HG02678 (cell line): Measurements from ENCODE around the gene SAA2.
"Not testable (repeated sequence)": the region's sequence is repeated elsewhere in the genome, so short reads cannot be mapped to it uniquely, and the experiment has no call there.

Experiments
- ATAC-seq: cut with Tn5 transposase; IDR thresholded peaks from one replicate; pipeline ENCODE4 v1.9.1; 2021; ENCODE audit warnings: mild to moderate bottlenecking, moderate library complexity; ENCODE audit not compliant: unreplicated experiment

Gene SAA2

DNA sequence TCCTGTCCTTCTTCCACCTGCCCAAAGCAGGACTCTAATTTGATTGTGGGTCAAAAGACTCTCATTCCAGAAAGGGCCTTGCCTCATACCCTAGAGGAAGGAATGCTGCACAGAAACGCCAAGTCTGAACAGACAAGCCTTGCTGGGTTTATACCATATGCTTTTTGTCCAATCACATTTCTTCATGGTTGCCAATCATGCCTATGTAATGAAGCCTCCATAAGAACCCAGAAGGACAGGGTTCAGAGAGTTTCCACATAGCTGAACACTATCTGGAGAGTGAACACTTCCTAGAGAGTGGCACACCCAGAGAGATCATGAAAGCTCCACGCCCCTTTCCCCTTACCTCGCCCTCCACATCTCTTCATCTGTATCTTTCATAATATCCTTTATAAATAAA lies 4.8 kb upstream of the SAA2 start:
- no peak for ATAC-seq

DNA sequence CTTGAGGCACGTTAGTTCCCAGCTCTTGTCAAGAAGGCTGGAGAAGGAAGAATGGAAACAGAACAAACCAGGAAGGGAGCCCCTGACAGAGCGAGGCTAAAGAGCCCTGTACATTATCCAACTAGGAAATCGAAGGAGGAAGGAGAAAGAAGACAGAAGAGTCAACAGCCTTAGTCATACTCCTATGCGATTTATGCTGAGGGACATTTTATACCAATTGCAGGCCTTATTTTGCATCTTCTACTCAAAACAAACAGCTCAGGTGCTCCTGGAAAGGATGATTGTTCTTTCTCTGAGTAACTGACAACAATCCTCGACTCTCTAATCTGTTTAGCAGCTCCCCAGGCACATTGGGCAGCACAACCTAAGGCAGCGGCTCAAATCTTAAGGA lies 1.3 kb downstream of the SAA2 start:
- not testable (repeated sequence) for ATAC-seq

DNA sequence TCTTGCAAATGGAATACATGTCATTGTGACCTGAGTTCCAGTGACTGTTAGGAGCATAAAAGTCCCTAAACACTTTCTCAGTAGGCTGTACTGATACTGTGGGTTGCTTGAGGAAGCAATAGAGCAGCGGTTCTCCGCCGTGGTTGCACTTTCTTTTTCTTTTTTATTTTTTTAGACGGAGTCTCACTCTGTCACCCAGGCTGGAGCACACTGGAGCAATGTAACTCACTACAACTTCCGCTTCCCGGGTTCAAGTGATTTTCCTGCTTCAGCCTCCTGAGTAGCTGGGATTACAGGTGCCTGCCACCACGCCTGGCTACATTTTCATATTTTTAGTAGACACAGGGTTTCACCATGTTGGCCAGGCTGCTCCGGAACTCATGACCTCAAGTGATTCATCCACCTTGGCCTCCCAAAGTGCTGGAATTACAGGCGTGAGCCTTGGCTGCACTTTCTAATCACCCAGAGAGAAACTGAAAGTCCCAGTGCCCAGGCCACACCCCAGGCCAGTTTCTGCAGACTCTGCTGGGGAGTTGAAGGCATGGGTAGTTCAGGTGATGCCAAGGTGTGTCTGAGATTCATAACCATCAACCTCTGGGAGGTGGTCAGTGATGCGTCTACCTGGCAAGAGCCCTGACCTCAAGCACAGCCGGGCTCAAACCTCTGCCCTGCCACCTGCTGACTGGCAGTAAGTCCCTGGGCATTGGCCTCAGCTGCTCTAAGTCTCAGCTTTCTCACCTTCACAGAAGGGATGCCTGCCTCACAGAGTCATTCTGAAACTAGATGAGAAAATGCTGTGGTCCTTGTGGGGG lies 1.9 kb downstream of the SAA2 start:
- ATAC-seq, result peak; percentile 80

DNA sequence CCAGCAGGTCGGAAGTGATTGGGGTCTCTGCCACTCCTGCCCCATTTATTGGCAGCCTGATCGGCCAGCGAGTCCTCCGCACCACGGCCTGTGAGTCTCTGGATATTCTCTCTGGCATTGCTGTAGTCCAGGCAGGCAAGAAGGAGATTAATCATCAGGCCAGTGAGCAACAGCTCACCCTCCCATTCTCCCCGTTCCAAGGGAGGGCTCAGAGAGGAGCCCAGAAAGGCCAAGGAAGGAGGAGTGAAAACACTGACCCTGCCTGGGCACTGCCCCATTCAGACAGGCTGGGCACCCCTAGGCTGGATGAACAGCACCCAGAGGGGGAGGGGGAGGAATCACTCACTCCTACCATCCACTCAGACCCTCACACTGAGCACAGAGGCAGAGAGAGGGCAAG lies 3.1 kb downstream of the SAA2 start:
- no peak for ATAC-seq

DNA sequence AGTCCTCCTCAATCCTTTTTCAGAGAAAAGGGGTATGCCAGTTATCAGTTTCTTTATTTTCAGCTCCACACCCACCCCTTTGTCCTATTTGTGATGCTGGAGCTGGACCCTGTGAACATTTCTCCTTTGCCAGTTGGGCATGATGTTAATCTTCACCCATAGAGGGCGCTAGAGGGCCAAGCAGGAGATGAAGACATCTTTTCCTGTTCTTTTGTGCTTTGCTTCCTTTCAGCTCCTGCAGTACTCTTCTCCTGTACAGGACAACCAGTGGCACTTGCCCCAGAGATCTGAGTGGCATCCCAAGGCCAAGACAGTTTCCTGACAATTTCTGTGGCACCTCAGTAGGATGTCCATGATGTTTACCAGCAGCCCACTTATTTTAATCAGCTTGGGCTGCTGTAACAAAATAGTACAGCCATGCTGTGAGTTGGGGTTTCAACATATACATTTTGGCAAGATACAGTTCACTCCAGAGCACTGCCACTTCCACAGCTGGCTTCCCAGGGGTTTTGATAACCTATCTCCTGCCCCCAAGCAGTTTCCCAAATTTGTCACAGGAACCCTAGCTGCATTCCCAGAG lies 4.6 kb downstream of the SAA2 start:
- no peak for ATAC-seq

DNA sequence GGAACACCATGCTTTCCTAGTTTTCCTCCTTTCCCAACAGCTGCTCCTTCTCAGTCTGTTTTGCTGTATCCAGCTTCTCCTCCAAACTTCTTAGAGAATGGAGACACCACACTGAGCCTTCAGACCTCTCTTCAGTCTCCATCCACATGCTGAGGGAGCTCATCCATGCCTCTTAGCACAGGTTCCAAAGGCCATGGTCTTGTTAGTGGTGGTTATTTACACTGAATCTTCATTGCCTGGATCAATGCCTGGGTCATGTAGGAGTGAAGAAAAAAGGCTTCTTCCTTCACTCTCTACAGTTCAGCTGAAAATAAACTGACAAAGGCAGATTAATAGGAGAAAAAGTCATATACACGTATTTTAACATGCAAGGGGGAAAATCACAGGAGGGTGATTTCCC lies 8.8 kb downstream of the SAA2 start:
- ATAC-seq, result no peak

DNA sequence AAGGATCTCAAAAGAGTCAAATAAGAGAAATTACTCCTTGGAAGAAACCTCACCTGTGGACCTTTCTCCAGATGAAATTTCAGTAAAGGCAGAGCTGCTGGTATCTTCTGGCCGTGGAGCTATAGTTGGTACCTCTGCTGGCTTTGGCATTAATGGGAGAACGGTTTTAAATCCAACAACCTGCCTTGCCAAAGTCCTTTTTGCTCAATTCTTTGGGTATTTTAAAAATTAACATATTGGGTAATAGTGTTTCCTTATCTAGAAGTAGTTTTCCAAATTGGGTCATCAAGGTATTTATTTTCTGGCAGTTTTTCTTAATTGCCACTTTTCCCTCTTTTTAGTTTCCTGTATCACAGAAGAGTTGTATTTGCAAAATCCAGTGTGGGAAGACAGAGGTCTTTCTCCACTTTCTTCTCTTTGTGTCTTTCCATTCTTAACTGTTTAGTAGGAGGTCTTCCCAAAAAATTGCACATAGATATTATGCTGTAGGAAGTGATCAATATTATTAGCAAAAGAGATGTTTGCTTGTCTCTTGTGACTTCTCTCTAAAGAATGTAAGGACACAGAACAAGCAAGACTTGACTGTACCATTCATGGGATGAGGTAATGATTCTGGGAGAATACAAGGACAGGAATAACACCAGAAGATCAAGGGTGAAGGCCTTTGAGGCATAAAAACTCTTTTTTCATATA lies 11.7 kb downstream of the SAA2 start, which contains the start of gene SAA4:
Gene SAA4 (minus strand): TSS at position 139 of the 693 bp plus-strand sequence. CDS start 876 bp downstream, outside the sequence.
- no peak for ATAC-seq

DNA sequence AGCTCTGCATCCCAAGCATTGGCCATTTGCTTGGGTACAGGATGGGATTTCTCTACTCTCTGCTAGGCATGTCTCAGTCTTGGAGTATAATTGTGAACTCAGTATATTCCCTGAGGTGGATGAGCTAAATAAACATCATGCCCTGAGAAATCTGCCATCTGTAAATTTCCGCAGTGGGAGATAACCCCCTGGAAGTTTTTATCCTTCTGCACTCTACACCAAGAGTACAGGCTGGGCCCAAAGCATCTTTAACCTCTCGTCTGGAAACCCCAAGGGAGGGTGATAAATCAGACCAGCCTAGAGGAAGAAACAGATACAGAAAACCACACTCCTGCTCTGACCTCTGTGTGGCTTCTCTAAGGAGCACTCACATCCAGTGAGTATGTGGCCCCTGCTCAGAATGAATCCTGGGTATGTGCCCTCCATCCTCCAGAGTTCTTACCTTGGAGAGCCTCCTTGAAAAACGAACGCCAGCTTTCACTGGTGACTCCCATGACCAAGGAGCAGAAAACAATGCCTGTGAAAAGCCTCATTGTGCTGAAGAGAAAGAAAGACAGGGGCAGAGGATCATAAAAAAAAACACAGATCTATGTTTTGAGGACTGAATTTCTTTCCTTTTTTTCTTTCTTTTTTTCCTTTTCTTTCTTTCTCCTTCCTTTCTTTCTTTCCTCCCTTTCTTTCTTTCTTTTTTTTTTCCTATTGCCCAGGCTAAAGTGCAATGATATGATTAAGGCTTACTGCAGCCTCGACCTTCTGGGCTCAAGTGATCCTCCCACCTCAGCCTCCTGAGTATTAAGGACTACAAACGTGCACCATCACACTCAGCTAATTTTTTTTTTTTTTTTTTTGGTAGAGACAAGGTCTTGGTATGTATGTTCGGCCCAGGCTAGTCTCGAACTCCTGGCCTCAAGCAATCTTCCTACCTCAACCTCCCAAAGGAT lies 12.8 kb downstream of the SAA2 start:
- ATAC-seq, result no peak

DNA sequence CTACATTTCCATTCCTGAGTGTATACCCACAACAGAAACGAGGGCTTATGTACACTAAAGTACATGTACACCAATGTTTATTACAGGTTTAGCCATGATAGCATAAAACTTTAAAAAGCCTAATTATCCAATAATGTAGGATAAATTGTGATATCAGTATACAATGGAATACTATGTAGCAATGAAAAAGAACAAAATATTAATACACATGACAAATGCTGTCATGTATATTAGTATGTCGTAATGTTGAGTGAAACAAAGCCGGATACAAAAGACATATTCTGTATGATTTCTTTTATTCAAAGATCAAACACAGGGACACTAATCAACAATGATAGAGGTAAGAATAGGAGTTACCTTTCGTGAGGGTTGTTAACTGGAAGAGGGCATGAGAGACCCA lies 14.6 kb downstream of the SAA2 start:
- no peak for ATAC-seq

DNA sequence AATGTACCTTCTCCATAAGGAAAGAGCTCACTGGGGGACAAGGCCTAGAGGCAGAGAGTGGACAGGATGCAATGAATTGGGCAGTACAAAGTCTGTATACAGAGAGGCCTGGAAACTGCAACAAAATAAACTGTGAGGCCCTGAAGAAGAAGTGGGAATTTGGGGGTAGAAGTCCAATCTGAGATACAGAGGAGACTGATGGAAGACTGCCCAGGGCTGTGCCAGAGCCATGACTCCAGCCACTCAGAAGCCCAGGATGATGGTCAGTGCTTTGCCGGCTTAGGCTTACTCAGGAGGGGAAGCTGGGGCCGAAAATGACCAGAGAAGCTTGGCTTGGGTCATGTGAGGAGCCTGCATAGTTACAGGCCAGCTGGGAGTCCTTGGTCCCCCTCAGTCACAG lies 17.6 kb downstream of the SAA2 start:
- ATAC-seq, result no peak

DNA sequence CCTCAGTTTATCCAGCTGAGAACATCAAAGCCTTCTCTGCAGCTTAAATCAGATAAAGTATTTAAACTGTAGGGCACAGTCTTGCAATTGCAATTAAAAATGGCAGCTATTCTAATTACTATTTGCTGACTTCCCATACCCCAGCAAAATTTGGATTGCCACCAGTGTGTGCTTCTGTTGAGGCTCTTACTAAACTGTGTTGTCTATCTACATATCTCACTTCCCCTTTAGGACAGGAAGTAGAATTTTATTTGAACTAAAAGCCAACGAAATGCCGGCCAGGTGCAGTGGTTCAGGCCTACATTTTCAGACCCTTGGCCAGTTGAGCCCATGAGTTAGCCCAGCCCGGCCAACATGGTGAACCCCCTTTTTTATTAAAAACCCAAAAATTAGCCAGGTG lies 19.0 kb downstream of the SAA2 start:
- peak; percentile 93 for ATAC-seq

DNA sequence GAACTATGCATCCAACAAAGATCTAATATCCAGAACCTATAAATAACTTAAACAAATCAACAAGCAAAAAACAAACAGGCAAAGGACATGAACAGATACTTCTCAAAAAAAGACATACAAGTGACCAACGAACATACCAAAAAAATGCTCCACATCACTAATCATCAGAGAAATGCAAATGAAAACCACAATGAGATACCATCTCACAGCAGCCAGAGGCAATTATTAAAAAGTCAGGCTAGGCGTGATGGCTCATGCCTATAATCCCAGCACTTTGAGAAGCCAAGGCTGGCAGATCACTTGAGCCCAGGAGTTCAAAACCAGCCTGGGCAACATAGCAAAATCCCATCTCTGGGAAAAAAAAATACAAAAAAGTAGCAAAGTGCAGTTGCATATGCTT lies 22.6 kb downstream of the SAA2 start:
- no peak for ATAC-seq

DNA sequence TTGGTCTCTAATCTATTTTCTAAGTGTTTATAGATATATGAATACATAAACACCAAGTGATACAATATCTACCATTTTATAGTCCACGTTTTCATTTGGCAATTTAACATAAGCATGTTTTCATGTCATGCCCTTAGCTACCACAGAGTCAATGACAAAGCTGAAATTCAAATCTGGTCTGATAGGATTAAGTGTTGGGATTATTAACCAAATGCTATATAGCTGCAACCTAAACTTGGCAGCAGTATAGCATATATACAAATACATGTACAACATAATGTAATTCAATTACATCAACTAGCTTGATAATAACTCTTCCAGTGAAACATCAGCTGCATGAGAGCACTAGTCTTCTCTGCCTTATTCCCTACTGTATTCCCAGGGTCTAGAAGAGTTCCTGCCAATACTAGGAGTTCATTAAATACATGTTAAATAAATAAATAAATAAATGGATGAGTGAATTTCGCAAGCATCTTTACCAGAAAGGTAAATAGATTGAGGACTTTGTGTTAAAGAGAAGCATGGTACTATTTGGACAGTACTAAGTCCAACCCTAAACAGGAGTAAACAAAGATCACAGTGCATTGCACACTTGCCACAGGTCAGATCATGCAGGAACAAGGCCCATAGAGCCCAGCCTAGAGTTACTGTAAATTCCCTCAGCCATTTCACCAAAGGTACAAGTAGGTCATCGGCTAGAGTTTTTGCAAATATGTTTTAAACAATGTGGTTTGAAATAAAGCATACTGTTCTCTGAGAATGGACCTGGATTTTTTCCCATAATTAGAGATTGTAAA lies 24.7 kb downstream of the SAA2 start:
- no peak for ATAC-seq

DNA sequence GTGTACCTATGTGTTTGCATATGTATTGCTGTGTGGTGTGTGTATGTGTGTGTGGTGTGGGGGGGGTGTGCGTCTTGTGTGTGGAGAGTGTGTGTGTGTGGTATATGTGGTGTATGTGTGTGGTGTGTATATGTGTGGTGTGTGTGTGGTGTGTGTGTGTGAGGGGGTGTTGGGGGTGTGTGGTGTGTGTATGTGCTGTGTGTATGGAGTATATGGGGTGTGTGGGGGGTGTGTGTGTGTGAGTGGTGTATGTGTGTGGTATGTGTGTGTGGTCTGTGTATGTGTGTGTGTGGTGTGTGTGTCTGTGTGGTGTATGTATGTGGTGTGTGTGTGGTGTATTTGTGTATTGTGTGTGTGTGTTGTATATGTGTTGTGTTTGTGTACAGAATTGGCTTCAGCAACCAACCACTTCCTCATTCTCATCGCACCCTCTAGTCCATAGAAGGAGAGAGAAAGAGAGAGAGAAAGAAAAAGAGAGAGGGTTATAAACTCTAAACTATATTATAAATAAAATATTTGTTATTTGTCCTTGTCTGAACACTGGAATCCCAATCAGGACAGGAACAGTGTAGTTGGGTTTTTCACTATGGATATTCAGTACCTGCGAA lies 25.6 kb downstream of the SAA2 start:
- no peak for ATAC-seq

DNA sequence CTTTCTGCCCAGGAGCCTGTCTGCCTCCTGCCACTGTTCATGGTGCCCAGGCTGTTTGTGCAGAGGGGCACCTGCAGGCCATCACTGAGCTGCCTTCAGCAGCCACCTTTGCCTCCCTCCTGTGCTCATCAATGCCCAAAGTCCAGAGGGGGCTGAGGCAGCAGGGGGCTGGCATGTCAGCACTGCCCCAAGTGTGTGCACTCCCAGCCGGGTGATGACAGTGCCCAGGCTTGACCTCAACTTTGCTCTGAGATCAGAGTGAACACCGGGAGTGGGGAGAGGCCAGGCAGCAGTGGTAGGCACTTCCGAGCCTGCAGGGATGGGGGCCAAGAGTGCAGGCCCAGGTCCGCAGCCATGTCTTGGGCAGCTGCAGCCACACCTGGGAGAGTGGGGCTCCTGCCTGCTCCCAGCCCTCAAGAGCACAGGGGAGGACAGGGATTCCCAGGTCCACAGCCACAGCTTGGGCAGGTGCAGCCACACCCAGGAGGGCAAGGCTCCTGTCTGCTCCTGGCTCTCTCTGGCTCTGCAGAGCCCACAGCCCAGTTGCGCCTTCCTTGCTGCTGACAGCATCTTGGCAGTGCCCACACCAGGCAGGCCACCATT lies 27.1 kb downstream of the SAA2 start:
- ATAC-seq, result no peak

DNA sequence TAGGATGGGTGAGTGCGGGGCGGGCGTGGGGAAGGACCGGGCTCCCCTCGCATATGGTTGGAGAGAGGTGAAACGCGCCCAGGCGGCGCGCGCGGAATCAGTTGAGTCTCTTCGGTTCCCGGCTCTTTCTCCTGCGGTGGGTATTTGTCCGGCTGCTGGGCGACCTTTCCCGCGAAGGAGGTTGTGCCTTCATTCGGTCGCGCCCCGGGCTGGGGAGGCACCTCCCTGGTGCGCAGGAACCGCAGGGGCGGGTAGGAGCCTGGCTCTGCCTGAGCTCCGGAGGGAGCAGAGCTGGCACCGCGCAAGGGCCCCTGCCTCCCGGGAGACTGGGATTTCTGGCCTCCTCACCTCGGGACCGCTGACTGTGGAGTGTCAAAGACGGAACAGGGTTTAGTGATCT lies 39.4 kb downstream of the SAA2 start:
- ATAC-seq, result no peak

DNA sequence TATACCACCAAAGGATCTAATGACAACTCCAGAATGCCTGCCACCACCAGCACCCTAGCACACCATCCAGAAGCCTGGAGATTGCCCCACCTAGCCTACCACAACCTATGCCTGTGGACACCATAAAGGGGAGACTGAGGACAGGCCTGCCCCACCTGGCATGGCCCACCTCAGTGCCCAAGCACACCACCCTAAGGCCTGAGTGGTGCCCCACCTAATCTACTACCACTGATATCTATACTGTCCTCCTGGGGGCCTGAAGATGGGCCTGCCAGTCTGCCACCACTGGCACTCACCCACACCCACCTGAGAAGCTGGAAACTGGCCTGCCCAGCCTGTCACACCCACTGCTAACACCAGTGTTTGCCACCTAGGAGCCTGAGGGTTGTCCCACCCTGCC lies 43.7 kb downstream of the SAA2 start:
- ATAC-seq, result no peak

DNA sequence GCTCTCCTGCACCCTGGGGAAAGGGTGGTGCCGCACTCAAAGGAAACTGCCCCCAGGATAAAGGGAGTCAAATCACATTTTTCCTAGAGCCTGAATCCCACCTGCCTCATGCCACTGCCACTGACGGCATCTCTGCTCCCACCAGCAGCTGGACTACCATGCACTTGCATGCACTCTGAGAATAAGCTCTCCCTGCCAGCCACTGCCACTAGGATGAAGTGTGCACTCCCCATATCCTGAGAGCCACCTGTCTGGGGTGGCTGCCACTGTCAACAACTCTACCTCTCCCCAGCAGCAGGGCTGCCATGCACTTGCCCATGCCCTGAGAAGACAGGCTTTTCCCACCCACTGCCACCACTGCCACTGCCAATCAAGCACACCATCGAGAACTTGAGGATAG lies 44.2 kb downstream of the SAA2 start:
- no peak for ATAC-seq

DNA sequence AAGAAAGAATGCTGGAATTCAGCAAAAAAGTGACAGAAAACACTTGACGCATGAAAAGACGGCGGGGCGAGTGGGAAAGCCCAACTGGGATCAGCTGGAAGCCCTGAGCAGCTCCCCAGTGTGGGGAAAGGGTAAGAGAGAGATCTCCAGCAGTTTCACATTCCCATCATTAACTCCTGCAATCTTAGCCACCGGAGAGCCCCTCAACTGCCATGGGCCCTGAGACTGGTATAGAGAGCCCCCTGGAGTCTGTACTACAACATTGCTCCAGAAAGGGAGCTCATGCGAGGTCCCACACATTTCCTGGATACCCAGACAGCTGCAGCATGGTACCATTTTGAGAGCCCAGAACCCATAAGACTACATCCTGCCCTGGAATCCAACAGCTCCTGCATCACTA lies 44.7 kb downstream of the SAA2 start:
- ATAC-seq, result no peak
